Endothelial cell of umbilical vein (primary cell): Measurements from ENCODE around the gene PRICKLE3. TPM values are rescaled to one million over a fixed set of nuclear protein-coding genes. Genes with fewer than 3 reads are reported as not detected.

Source experiments
- BruUV-seq: library from RNA; stranded (reverse); fragments of 400-500 nt; replicated peaks from 2 replicates; lab custom pipeline; 2021; lab: Mats Ljungman, UMichigan
- CTCF ChIA-PET: fragments of 300-600, 350-600 bp; sonication (Branson Sonifier 250); formaldehyde crosslinking; loops from one replicate; lab custom pipeline; 2021; ENCODE audit warnings: antibody characterized with exemption, inconsistent platforms; lab: Charles Lee
- POLR2A ChIA-PET: fragments of 300-600, 350-600 bp; sonication (Branson Sonifier 250); formaldehyde crosslinking; loops from one replicate; lab custom pipeline; 2021; ENCODE audit warnings: antibody characterized with exemption, inconsistent platforms; lab: Charles Lee
- DNase-seq: peaks from one replicate; pipeline ENCODE4 v3.0.0-alpha.2; 2011; ENCODE audit warnings: low read depth, low spot score
- FAIRE-seq: peaks from 2 replicates; lab custom pipeline; 2011; peaks lifted over from hg19 to GRCh38; lab: Jason Lieb, UNC
- H2AFZ ChIP-seq: 2 replicates; pipeline ENCODE4 v1.6.0; 2012; ENCODE audit warnings: low read depth, low read length, control low read depth, inconsistent platforms
- H3K27ac ChIP-seq: 2 replicates; pipeline ENCODE4 v1.5.1; 2011; ENCODE audit warnings: low read depth, mild to moderate bottlenecking, control low read depth, low read length, moderate library complexity; ENCODE audit not compliant: insufficient read depth
- H3K27me3 ChIP-seq, 2 experiments: 2 replicates each; pipeline versions ENCODE4 v1.6.0 to v1.6.1; 2011; ENCODE audit warnings: low read length in 2 of 2, mixed read lengths in 1 of 2; ENCODE audit not compliant: control insufficient read depth in 2 of 2, insufficient read depth in 2 of 2
- H3K36me3 ChIP-seq, 2 experiments: 2 replicates in 1 of 2; 3 replicates in 1 of 2; pipeline ENCODE4 v1.5.1; 2011; ENCODE audit warnings: low read length in 2 of 2, mild to moderate bottlenecking in 1 of 2, moderate library complexity in 1 of 2; ENCODE audit not compliant: control insufficient read depth in 2 of 2, insufficient read depth in 2 of 2; ENCODE audit errors: extremely low read depth in 1 of 2
- H3K4me1 ChIP-seq: 3 replicates; pipeline ENCODE4 v1.5.1; 2011; ENCODE audit warnings: mild to moderate bottlenecking, low read length; ENCODE audit not compliant: control insufficient read depth, insufficient read depth; ENCODE audit errors: extremely low read depth
- H3K4me2 ChIP-seq: 2 replicates; pipeline ENCODE4 v1.6.1; 2011; ENCODE audit warnings: low read length, control low read depth, mixed read lengths; ENCODE audit not compliant: insufficient read depth
- H3K4me3 ChIP-seq, 3 experiments: fragments of 200-600 bp in 1 of 3; sonication (generic), shearing (Covaris generic) in 1 of 3; replicated peaks in 1 of 3; 2 replicates each; pipeline ENCODE4 v1.5.1; 2011 to 2016; ENCODE audit warnings: control low read depth in 3 of 3, low read length in 3 of 3, mild to moderate bottlenecking in 2 of 3, inconsistent platforms in 1 of 3, low read depth in 1 of 3, moderate library complexity in 1 of 3; ENCODE audit not compliant: insufficient read depth in 1 of 3
- H3K79me2 ChIP-seq: 2 replicates; pipeline ENCODE4 v1.6.0; 2012; ENCODE audit warnings: low read length, inconsistent platforms; ENCODE audit not compliant: control insufficient read depth, insufficient read depth
- H3K9ac ChIP-seq: replicated peaks from 2 replicates; pipeline ENCODE3; 2011; ENCODE audit warnings: low read length, control low read depth; ENCODE audit not compliant: insufficient read depth; ENCODE audit errors: extremely low read depth
- H3K9me1 ChIP-seq: replicated peaks from 3 replicates; pipeline ENCODE4 v1.6.0; 2011; ENCODE audit warnings: mild to moderate bottlenecking, low read length; ENCODE audit not compliant: control insufficient read depth, insufficient read depth; ENCODE audit errors: extremely low read depth
- H3K9me3 ChIP-seq: replicated peaks from 2 replicates; pipeline ENCODE4 v1.5.1; 2012; ENCODE audit warnings: low read length, inconsistent platforms; ENCODE audit not compliant: control insufficient read depth, insufficient read depth
- H4K20me1 ChIP-seq: replicated peaks from 2 replicates; pipeline ENCODE3; 2011; ENCODE audit warnings: mild to moderate bottlenecking, low read length; ENCODE audit not compliant: control insufficient read depth, insufficient read depth; ENCODE audit errors: extremely low read depth
- CTCF ChIP-seq, 2 donors: IDR thresholded peaks; 1 replicate in 1 of 2; 2 replicates in 1 of 2; pipeline ENCODE4 v1.5.1; 2011; ENCODE audit warnings: low read length in 2 of 2, mild to moderate bottlenecking in 2 of 2, moderate library complexity in 2 of 2, control low read depth in 1 of 2, inconsistent platforms in 1 of 2, low read depth in 1 of 2; ENCODE audit not compliant: insufficient read depth in 1 of 2; ENCODE audit errors: extremely low read depth in 1 of 2
- EZH2 ChIP-seq: IDR thresholded peaks from 2 replicates; pipeline ENCODE4 v1.6.1; 2012; ENCODE audit warnings: borderline replicate concordance, low read depth, mild to moderate bottlenecking, moderate library complexity, low read length, inconsistent platforms; ENCODE audit not compliant: severe bottlenecking
- FOS ChIP-seq: IDR thresholded peaks from 2 replicates; pipeline ENCODE4 v1.6.1; 2011; ENCODE audit warnings: mild to moderate bottlenecking, low read length, moderate library complexity, borderline replicate concordance; ENCODE audit not compliant: insufficient read depth
- GATA2 ChIP-seq: IDR thresholded peaks from 2 replicates; pipeline ENCODE4 v1.7.0; 2011; ENCODE audit warnings: low read depth, mild to moderate bottlenecking, moderate library complexity, mixed read lengths, low read length; ENCODE audit not compliant: insufficient read length, insufficient read depth
- JUN ChIP-seq: IDR thresholded peaks from 2 replicates; pipeline ENCODE4 v1.6.1; 2011; ENCODE audit warnings: borderline replicate concordance, low read depth; ENCODE audit not compliant: insufficient read length, insufficient read depth
- MAX ChIP-seq: IDR thresholded peaks from 2 replicates; pipeline ENCODE4 v1.6.1; 2011; ENCODE audit not compliant: insufficient read depth, insufficient read length
- MYC ChIP-seq: IDR thresholded peaks from one replicate; pipeline ENCODE4 v1.6.1; 2011; ENCODE audit warnings: mild to moderate bottlenecking, low read depth, low read length
- POLR2A ChIP-seq: IDR thresholded peaks from 2 replicates; pipeline ENCODE4 v1.6.1; 2012; ENCODE audit warnings: low read depth, mild to moderate bottlenecking, control low read depth, low read length
- POLR2AphosphoS5 ChIP-seq: IDR thresholded peaks from 2 replicates; pipeline ENCODE4 v1.6.1; 2012; ENCODE audit warnings: low read depth, mild to moderate bottlenecking, control low read depth, low read length, moderate library complexity; ENCODE audit not compliant: insufficient read depth
- dilution Hi-C: fragments of 300-500 bp; cut with MboI; formaldehyde crosslinking; loops from one replicate; pipeline ENCODE4 v1.15.0; 2019; ENCODE audit warnings: low sequenced_read_pairs; ENCODE audit not compliant: extremely low pct_ligation_motif_present
- intact Hi-C: fragments of 100-400 bp; cut with micrococcal nuclease; formaldehyde crosslinking; loops from one replicate; pipeline ENCODE4 v1.10.0; 2022
- polyA plus RNA-seq, 4 experiments: library from polyadenylated mRNA; depleted of rRNA in 3 of 4; stranded (reverse) in 3 of 4; unstranded in 1 of 4; fragments of >200 nt; gene quantifications; 2 replicates each; pipeline versions ENCODE4 v1.2.1 to v1.2.3, GENCODE V29; 2011 to 2012; ENCODE audit warnings: missing spikeins in 1 of 4
- total RNA-seq: library from RNA; stranded (reverse); gene quantifications from 2 replicates; pipeline ENCODE4 v1.2.3, GENCODE V29; 2021

Gene PRICKLE3
- total and polyA plus RNA-seq, 2 donors (not counting 3 experiments of a cell fraction or from before 2014, with no cell fraction given): 6.8 to 15.0 TPM

- Histone ChIP-seq H3K9ac (no peak overlapping the region), H3K4me3 (no peak overlapping the region), H3K9me3 (no peaks in the 10 kb centered on the region), H3K79me2 (no peaks in the 10 kb centered on the region), H3K9me1 (no peaks in the 10 kb centered on the region), H3K27ac (no peak overlapping the region), H3K4me1 (no peaks in the 10 kb centered on the region), H3K36me3 (no peaks in the 10 kb centered on the region), H3K27me3 (no peaks in the 10 kb centered on the region), H3K4me2 (no peak overlapping the region), H2AFZ (no peak overlapping the region), H4K20me1 (no peaks in the 10 kb centered on the region)
- TF ChIP-seq POLR2A (no peak), JUN (no peak), CTCF (IDR thresholded peaks at IDR 0.05; ENCODE audit: extremely low read depth in 1 of 2, insufficient read depth in 1 of 2, low read depth in 1 of 2, low read length in 2 of 2) (no peak), GATA2 (no peak), MYC (no peak), POLR2AphosphoS5 (no peak), MAX (no peak), EZH2 (no peak), FOS (no peak)
- DNase-seq: no peak
- POLR2A ChIA-PET: no interaction called here
- intact Hi-C loops: no loop called here
- no TSS peak for BruUV-seq
- FAIRE-seq: no peak
- CTCF ChIA-PET: no interaction called here
- dilution Hi-C loops: no loop called here
Observed at GRCh38 chrX:49227726-49228125, 41.6 kb upstream of the PRICKLE3 start.
